HG03378 (cell line): ENCODE measurements around the gene MROH2A.
"Not testable (repeated sequence)": the region's sequence is repeated elsewhere in the genome, so short reads cannot be mapped to it uniquely, and the experiment has no call there.

Source experiments
- ATAC-seq: cut with Tn5 transposase; IDR thresholded peaks from one replicate; pipeline ENCODE4 v1.9.1; 2021; ENCODE audit warnings: mild to moderate bottlenecking, moderate library complexity; ENCODE audit not compliant: unreplicated experiment

MROH2A gene

DNA sequence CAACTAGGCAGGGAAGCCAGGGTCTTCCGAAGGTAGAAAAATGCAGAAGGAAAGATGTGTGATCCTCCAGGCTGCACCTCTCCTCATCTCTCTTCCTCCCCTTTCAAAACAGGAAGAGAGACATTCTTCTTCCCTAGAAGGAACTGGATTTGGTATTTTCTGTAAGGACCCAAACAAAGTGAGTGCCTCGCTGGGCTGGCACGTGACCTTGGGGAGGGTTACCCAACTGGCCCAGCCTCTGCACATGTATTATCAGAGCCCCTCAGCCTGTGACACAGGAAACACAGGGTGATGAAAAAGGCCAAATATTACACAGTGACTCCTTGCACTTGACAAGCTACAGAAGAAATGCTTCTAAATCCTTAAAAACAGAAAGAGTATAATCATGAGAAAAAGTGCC is 73.9 kb downstream of the MROH2A start:
- no peak for ATAC-seq

DNA sequence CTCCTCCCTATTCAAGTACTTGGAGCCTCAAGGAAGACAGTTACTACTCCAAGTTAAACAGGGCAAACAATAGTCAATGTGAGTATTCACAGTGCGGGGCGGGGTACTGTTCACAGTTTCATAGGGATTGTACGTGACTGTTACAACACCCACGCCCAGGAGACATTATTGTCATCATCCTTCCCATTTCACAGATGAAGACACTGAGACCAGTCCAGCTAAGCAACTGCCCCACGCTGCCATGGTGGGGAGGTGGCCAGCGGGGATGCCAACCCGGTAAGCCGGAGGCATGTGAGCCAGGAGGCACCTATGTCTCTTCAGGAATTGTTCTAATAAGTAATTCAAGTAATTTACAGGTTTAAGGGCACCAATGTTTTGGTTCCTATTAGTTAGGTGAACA is 75.2 kb downstream of the MROH2A start:
- ATAC-seq: no peak

DNA sequence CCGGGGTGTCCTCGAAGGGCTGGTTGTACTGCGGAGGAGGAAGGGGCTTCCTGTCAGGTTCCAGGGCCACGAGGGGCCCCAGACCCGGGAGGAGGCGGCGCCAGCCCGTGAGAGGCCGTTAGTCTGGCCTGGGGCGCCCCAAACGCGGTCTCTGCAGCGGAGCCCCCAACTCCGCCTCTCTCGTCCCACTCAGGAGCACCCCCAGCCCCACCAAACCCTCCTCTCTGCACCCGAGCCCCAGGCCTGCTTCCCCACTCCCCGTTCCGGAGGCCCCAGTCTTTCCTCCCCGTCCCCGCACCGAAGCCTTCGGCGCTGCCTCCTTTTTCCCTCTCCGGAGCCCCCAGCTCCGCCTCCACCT is 75.7 kb downstream of the MROH2A start:
- ATAC-seq: no peak

DNA sequence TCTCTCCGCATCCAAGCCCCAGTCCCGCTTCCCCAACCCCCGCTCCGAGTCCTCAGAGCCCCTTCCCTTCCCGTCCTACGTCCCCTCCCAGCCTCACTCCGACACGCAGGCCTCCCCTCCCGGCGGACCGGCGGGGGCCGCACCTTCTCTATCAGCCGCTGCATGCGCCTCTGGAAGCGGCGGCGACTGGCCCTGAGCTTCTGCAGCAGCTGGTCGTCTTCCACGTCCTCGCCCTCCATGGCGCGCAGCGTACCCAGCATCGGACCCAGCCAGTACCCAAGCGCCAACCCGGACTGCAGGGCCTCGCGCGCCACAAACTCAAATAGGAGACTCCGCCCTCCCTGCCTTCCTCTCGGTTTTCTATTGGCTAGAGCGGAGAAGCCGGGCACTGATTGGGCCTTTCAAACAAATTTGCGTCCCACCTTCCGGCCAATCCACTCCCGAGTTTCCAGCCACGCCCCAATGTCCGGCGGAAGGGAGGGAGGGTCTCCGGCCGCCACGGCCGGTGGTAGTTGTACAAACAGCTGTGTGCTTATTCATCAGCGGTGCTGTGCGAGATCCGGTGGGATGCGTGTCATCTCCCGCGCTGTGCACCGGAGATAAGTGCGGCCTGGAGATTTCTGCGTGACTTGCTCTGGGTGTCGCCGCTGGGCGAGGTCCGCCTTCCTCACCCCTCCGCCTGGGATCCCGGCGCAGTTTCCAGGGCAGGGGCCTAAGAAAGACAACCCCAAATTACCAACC is 76.3 kb downstream of the MROH2A start, which contains the start of gene HJURP:
TSS of gene HJURP (minus strand) at position 295 of the 741 bp plus-strand sequence. CDS start at position 260, 35 bp downstream.
- peak; percentile 95 for ATAC-seq

DNA sequence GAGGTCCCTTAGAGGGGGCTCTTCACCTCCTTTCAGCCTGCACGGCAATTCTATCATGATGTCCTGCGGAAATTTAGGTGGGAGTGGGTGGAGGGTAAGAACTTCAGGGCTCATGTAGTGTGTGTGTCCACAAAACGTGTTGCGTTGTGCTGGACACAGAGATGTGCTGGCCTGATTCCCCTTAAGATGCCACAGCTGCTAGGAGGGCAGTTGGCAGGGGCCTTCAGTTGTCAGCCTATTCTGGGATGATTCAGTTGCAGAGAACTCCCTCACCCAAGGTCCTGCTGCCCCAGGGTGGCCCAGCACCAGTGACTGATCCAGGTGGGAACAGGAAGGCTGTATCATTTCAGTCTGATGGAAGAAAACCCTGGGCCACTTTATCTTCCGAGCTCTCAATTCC is 77.2 kb downstream of the MROH2A start:
- no peak for ATAC-seq

DNA sequence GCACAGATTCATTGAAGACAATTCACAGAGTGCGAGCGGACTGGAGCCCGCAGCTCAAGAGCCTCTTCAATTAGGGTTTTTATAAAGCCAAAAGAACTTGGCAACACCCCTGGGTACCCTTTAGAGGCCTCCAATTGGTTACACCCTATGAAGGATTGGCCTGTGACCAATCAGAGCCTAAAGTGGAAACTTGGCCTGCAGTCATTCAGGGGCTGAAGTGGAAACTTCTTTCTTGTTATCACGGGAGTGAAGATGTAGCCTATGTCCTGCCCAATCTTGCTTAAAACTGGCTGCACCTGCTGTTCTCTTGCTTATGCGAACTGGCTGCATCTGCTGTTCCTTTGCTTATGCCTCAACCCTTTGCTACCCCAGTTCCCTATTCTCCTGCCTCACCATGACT is 78.1 kb downstream of the MROH2A start:
- no peak for ATAC-seq

DNA sequence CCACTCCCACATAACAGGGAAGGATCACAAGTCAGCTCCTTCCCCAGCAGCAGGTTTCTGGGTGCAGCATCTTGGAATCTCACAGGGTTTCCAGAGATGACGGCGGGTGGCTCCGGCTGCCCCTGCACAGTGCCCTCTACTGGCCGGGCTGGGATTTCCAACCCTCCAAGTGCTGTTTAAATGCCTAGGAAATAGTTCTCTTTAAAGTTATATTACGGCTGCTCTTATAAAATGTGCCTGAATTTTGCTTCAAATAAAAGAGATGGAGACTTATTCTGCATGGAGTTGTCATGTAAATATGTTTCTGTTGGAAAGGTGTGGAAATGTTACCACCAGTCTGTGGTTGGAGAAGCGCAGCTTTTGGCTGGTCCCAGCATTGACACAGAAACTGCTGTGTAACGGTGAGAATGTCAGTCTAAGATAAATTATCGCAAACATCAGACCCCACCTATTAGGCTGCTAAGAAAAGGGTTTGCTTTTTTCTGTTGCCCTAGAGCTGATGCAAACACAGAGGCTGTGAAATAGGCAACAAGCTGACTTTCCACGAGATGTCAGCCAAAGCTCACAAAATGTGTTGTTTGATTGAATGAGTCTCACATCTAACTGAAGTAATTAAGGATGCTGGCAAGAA is 79.5 kb downstream of the MROH2A start:
- no peak for ATAC-seq

DNA sequence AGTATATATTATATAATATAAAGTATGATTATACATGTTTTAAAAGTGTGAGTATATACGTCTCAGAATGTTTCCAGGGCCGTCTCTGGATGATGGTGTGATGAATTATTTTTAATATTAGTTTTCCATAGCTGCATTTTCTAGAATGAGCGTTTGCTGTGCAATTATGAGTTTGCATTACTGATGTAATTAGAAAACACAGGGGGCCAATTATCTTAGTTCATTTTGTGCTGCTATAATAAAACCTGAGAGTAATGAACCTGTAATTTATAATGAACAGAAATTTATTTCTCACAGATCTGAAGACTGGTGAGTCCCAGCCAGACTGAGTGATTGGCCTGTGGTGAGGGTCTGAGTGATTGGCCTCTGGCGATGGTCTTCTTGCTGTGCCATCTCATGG is 80.2 kb downstream of the MROH2A start:
- ATAC-seq: no peak

DNA sequence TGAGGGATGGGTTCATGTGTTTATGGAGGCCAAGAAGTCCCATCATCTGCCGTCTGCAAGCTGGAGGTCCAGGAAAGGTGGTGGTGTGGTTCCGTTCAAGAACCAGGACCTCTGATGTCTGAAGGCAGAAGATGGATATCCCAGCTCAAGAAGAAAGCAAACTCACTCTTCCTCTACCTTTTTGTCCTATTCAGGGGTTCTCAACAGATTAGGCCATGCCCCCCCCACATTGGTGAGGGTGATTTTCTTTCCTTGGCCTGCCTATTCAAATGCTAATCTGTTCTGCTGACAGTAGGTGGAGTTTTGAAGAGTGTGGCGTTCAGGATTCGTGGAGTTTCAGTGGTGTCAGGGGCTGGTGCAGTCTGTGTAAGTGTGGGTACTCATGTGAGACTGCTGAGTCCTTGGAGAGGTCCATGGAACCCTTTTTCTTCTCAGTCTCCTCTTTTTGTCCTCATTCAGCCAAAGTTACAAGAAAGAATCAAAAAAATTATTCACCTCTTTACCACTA is 84.2 kb downstream of the MROH2A start:
- no peak for ATAC-seq

DNA sequence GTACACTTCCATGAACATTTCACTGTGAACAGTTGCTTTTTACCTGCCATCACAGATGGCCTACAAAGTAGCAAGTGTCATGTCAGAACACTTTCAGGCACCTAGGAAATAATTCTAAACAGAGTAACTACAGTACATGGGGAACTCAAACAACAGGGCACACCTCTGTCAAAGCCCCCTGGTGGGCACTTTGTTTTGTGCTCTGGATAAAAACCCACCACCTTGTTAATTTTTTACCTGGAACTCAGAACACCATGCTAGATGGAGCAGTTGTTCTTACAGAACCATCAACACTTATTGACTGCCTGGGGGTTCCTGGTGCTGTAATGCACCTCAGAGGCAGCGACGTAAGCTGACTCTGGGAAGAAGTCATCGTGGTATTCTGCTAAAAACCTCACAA is 87.7 kb downstream of the MROH2A start:
- ATAC-seq: no peak

DNA sequence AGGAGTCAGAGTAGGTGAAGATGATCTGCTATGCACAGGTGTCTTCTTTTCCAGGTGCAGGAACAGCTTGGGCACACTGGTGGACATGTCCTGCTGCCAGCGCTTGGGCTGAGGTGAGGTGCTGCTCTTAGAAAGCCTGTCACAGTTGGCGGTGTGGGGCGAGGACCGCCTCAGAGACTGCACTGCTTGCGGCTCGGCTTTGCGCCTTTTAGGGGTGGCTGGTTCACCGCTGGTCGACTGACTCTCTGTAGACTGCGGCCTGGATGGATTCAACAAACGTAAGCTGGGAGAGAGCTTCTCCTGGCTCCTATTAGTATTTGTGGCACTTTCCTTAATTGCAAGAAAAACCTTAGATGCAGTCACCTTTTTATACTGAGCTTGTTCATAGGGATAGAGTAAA is 88.3 kb downstream of the MROH2A start:
- ATAC-seq: no peak

DNA sequence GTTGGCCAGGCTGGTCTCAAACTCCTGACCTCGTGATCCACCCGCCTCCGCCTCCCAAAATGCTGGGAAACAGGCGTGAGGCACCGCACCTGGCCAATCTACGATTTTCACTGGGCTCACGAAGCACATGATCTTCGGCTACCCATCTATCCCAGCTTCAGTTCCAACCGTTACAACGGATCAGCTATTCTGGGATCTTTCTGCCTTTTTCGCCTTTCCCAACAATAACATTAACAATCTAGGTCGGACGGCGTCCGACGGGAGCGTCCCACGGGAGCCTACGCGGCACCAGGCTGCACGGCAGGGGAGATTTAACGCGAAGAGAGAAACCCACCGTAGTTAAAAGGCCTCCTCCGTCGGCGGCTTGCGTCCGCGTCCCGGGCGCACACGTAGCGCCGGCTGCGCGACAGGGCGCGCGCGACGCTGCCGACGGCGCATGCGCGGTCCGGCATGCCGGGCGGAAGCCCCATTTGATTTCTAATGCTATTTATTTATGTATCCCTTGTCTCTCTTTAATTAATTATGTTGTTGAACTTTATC is 89.9 kb downstream of the MROH2A start, which contains the start of gene MSL3B:
TSS of gene MSL3B (minus strand) at position 394 of the 540 bp plus-strand sequence.
- ATAC-seq: no peak

DNA sequence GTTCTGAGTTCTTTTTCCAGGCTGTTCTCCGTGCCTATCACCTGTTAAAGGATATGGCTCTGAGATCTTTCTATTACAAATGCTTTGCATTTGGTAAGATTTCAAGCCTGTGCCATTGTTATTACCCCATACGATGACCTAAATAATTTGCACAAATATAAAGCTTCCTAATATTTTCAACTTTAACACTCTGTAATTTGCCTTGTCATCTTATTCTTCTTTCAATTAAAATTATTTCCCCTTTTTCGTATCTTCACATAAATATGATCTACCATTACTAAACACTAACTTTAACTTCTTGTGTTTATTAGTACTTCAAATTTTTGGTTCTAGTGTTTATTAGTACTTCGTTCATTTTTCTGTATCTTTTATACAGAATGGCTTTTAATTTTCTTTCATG is 93.3 kb downstream of the MROH2A start:
- ATAC-seq: no peak

DNA sequence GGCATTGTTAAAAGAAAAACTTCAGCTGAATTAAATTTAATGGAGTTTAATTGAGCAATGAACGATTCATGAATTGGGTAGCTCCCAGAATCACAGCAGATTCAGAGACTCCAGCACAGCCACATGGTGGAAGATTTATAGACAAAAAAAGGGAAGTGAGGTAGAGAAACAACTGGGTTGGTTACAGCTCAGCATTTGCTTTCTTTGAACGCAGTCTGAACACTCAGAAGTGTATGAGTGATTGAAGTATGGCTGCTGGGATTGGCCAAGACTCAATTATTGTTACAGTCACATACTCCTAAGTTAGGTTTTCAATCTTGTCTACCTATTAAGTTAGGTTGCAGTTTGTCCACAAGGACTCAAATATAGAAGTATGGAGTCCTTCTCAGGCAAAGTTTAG is 94.0 kb downstream of the MROH2A start:
- not testable (repeated sequence) for ATAC-seq

DNA sequence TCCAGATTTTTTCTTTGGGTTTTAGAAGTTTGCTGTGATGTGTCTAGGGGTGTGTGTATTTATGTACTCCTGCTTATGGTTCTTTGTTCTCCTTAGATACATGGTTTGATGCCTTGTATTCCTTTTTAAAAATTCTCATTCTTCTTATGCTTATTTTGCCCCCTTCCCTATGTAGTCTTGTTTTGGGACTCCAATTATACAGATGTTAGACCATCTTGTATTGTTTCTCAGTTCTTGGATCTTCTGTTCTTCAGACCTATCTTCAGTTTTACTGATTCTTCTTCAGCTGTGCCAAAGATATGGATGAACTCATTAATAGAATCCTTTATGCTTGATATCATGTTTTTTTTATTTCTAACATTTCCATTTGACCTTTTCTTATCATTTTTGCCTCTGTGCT is 104.2 kb downstream of the MROH2A start:
- no peak for ATAC-seq
